Muscle of arm (tissue), 12 donors: ENCODE results near the gene SCAF1. TPM values are rescaled to one million over a fixed set of nuclear protein-coding genes. Genes with fewer than 3 reads are reported as not detected.
"Not testable (repeated sequence)": the region's sequence is repeated elsewhere in the genome, so short reads cannot be mapped to it uniquely, and the experiment has no call there.

Source experiments
- DNase-seq: peaks from one replicate; pipeline ENCODE4 v3.0.0-alpha.2; 2013
- polyA plus RNA-seq, 12 donors: library from polyadenylated mRNA; unstranded; fragments of 120-200 nt; gene quantifications; one replicate each; pipeline ENCODE4 v1.2.1, GENCODE V29; 2013; ENCODE audit not compliant: insufficient read length in 12 of 12

Gene SCAF1
- polyA plus RNA-seq, 12 donors, result 15.6 to 44.2 (median 23.6) TPM; not detected in 1

- no peak for DNase-seq
Observed at GRCh38 chr19:49605605-49606004, 36.4 kb upstream of the SCAF1 start.

- no peak for DNase-seq
Observed at GRCh38 chr19:49609499-49610092, 32.4 kb upstream of the SCAF1 start.

GRCh38 chr19:49613374-49613773 is 28.6 kb upstream of the SCAF1 start:
- no peak for DNase-seq

GRCh38 chr19:49614096-49614833 is 27.7 kb upstream of the SCAF1 start:
- no peak for DNase-seq

- no peak for DNase-seq
Observed at GRCh38 chr19:49615861-49616260, 26.1 kb upstream of the SCAF1 start.

- no peak for DNase-seq
Observed at GRCh38 chr19:49616532-49616931, 25.5 kb upstream of the SCAF1 start.

GRCh38 chr19:49616945-49617344 is 25.1 kb upstream of the SCAF1 start:
- no peak for DNase-seq

- not testable (repeated sequence) for DNase-seq
Observed at GRCh38 chr19:49617860-49618259, 24.1 kb upstream of the SCAF1 start.

GRCh38 chr19:49624967-49625910 is 16.8 kb upstream of the SCAF1 start:
- no peak for DNase-seq

GRCh38 chr19:49626226-49626625 is 15.8 kb upstream of the SCAF1 start:
- DNase-seq, result no peak

GRCh38 chr19:49629659-49630058 is 12.3 kb upstream of the SCAF1 start:
- no peak for DNase-seq

- DNase-seq, result no peak
Observed at GRCh38 chr19:49631014-49631588, 10.9 kb upstream of the SCAF1 start.

GRCh38 chr19:49631610-49632192 is 10.3 kb upstream of the SCAF1 start:
- DNase-seq, result no peak

- no peak for DNase-seq
Observed at GRCh38 chr19:49632576-49632975, 9.4 kb upstream of the SCAF1 start.

GRCh38 chr19:49633273-49633672 is 8.7 kb upstream of the SCAF1 start:
- not testable (repeated sequence) for DNase-seq

- no peak for DNase-seq
Observed at GRCh38 chr19:49635530-49636232, 6.3 kb upstream of the SCAF1 start.

- DNase-seq, result no peak
Observed at GRCh38 chr19:49636233-49636932, 5.6 kb upstream of the SCAF1 start.

- DNase-seq, result peak; percentile 55
Observed at GRCh38 chr19:49637821-49638738, 3.9 kb upstream of the SCAF1 start.

GRCh38 chr19:49639401-49640112 is 2.5 kb upstream of the SCAF1 start:
- DNase-seq, result no peak
